Nephron (organoid): ENCODE results near the gene SURF1.
"Not testable (repeated sequence)": the region's sequence is repeated elsewhere in the genome, so short reads cannot be mapped to it uniquely, and the experiment has no call there.

ENCODE experiments used
- H3K27ac Mint-ChIP-seq, 3 experiments: 2 replicates each; pipeline ENCODE4 v1.8.0; 2020; ENCODE audit warnings: mixed read lengths in 3 of 3, mild to moderate bottlenecking in 2 of 3, moderate library complexity in 1 of 3
- H3K27me3 Mint-ChIP-seq: 2 replicates; pipeline ENCODE4 v1.8.0; 2021; ENCODE audit warnings: low read depth, mild to moderate bottlenecking, moderate library complexity, mixed read lengths
- H3K36me3 Mint-ChIP-seq: 2 replicates; pipeline ENCODE4 v1.8.0; 2020; ENCODE audit warnings: low read depth, mixed read lengths
- H3K4me1 Mint-ChIP-seq: 2 replicates; pipeline ENCODE4 v1.8.0; 2020; ENCODE audit warnings: mixed read lengths
- H3K4me3 Mint-ChIP-seq, 3 experiments: 2 replicates each; pipeline ENCODE4 v1.8.0; 2020; ENCODE audit warnings: mild to moderate bottlenecking in 3 of 3, mixed read lengths in 3 of 3, moderate library complexity in 2 of 3
- H3K9me3 Mint-ChIP-seq: 2 replicates; pipeline ENCODE4 v1.8.0; 2020; ENCODE audit warnings: mixed read lengths
- CTCF ChIP-seq, 3 experiments: fragments of 200-600 bp; sonication (generic); IDR thresholded peaks; one replicate each; pipeline ENCODE4 v1.5.0; 2021; ENCODE audit warnings: antibody characterized with exemption in 3 of 3; ENCODE audit not compliant: unreplicated experiment in 3 of 3

Gene SURF1

DNA sequence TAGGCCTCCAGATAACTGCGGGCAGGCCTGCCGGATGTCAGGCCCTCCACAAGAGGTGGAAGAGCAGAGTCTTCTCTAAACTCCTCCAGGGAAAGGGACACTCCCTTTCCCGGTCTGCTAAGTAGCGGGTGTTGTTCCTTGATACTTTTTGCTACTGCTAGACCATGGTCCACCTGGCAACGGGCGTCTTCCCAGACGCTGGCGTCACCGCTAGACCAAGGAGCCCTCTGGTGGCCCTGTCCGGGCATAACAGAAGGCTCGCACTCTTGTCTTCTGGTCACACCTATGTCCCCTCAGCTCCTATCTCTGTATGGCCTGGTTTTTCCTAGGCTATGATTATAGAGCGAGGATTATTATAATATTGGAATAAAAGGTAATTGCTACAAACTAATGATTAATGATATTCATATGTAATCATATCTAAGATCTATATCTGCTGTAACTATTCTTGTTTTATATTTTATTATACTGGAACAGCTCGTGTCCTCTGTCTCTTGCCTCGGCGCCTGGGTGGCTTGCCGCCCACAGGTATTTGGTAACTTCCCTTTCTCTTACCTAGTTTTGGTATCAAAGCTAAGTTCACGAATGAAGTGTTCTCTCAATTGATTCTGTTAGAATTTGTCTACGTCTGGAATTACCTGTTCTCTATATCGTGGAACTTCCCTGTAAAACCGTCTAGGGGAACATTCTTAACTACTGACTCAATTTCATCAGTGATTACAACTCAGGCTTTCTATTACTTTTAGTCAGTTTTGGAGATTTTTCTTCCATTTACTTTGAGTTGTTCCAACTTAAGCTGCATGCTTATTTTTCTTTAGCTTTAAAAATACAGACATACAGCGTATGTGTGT lies 26.8 kb downstream of the SURF1 start:
- H3K27me3 Mint-ChIP-seq, H3K27ac Mint-ChIP-seq, H3K4me1 Mint-ChIP-seq, H3K4me3 Mint-ChIP-seq, H3K9me3 Mint-ChIP-seq: not testable (repeated sequence)
- H3K36me3 Mint-ChIP-seq, result peaks cover 58% of the 10 kb centered on the region
- TF ChIP-seq CTCF (IDR thresholded peaks at IDR 0.05; ENCODE audit: unreplicated experiment in 3 of 3), result peak; percentile 47 to 64 (median 56)

- TF ChIP-seq CTCF (IDR thresholded peaks at IDR 0.05; ENCODE audit: unreplicated experiment in 3 of 3), result no peak
- H3K27me3 Mint-ChIP-seq, result peaks cover 5% of the 10 kb centered on the region
- H3K36me3 Mint-ChIP-seq, result peaks cover 52% of the 10 kb centered on the region
- peaks cover 10% of the 10 kb centered on the region for H3K9me3 Mint-ChIP-seq
- no peak overlapping the region for H3K27ac Mint-ChIP-seq
- no peak overlapping the region for H3K4me3 Mint-ChIP-seq
- H3K4me1 Mint-ChIP-seq, result no peaks in the 10 kb centered on the region
Measured at GRCh38 chr9:133327834-133328484, 28.3 kb downstream of the SURF1 start.

DNA sequence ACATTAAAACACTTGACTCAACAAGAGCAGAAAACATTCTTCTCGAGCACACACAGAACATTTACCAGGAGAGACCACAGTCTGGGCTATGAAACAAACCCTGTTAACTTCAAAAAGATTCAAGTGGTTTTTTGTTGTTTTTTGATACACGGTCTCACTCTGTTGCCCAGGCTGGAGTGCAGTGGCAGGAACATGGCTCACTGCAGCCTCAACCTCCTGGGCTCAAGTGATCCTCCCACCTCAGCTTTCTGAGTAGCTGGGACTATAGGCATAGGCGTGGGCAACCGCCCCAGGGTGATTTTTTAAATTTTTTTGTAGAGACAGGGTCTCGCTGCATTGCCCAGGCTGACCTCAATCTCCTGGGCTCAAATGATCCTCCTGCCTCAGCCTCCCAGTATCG lies 29.3 kb downstream of the SURF1 start:
- Mint-ChIP-seq H3K36me3 (peaks cover 42% of the 10 kb centered on the region), H3K9me3 (peaks cover 10% of the 10 kb centered on the region)
- not testable (repeated sequence) for H3K27ac Mint-ChIP-seq, H3K4me3 Mint-ChIP-seq, H3K27me3 Mint-ChIP-seq, H3K4me1 Mint-ChIP-seq

DNA sequence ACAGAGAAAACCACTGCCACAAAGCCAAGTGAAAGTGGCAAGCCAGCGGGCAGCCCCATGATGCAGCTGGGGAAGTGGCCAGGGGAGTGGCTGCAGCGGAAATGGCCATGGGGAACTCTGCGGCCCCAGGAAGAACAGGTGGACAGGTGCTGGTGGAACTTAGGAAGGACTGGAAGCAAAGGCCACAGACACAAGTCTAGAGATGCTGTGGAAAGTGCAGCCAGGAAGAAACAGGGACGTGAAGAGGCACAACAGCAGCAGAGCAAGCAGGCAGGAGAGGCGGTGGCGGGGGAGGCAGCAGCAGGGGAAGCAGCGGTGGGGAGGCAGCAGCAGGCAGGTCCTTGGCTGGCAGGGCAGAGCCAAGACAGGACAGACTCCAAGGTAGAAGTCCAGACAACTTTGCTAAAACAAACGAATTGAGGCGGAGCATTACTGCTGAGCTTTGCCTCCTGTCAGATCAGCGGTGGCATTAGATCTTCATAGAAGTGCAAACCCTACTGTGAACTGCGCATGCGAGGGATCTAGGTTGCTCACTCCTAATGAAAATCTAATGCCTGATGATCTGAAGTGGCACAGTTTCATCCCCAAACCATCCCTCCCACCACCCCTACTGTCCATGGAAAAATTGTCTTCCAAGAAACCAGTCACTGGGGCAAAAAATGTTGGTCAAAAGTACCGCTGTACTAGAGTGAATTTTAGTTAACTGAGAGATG lies 32.1 kb downstream of the SURF1 start:
- H3K27ac Mint-ChIP-seq, result no peak overlapping the region
- TF ChIP-seq CTCF (IDR thresholded peaks at IDR 0.05; ENCODE audit: unreplicated experiment in 3 of 3), result no peak
- peaks cover 23% of the 10 kb centered on the region for H3K36me3 Mint-ChIP-seq
- H3K4me3 Mint-ChIP-seq, result no peak overlapping the region
- H3K4me1 Mint-ChIP-seq, result no peaks in the 10 kb centered on the region
- peaks cover 10% of the 10 kb centered on the region for H3K9me3 Mint-ChIP-seq
- H3K27me3 Mint-ChIP-seq, result peaks cover 9% of the 10 kb centered on the region

GRCh38 chr9:133323211-133323610 lies 33.1 kb downstream of the SURF1 start:
- H3K27ac Mint-ChIP-seq, result no peak overlapping the region
- H3K36me3 Mint-ChIP-seq, result peaks cover 14% of the 10 kb centered on the region
- TF ChIP-seq CTCF (IDR thresholded peaks at IDR 0.05; ENCODE audit: unreplicated experiment in 3 of 3), result no peak
- no peak overlapping the region for H3K4me3 Mint-ChIP-seq
- H3K27me3 Mint-ChIP-seq, result peaks cover 10% of the 10 kb centered on the region
- peaks cover 10% of the 10 kb centered on the region for H3K9me3 Mint-ChIP-seq
- H3K4me1 Mint-ChIP-seq, result no peaks in the 10 kb centered on the region

- no peak overlapping the region for H3K4me3 Mint-ChIP-seq
- peaks cover 10% of the 10 kb centered on the region for H3K9me3 Mint-ChIP-seq
- no peak overlapping the region for H3K27ac Mint-ChIP-seq
- peaks cover 12% of the 10 kb centered on the region for H3K36me3 Mint-ChIP-seq
- H3K4me1 Mint-ChIP-seq, result no peaks in the 10 kb centered on the region
- peaks cover 10% of the 10 kb centered on the region for H3K27me3 Mint-ChIP-seq
- TF ChIP-seq CTCF (IDR thresholded peaks at IDR 0.05; ENCODE audit: unreplicated experiment in 3 of 3), result no peak
Measured at GRCh38 chr9:133322701-133323100, 33.6 kb downstream of the SURF1 start.
